ENCODE results near the gene TSPAN32. TPM values are rescaled to one million over a fixed set of nuclear protein-coding genes. Genes with fewer than 3 reads are reported as not detected.

The TSPAN32 gene
- total RNA-seq, 1 experiment from 2014 or later, result not detected

GRCh38 chr11:2305140-2305778 lies 3.4 kb downstream of the TSPAN32 start:
- peak; percentile 77 for TF ChIP-seq CTCF (IDR thresholded peaks at IDR 0.05; ENCODE audit: unreplicated experiment)
- no peak overlapping the region for H3K27ac Mint-ChIP-seq (ENCODE audit: low read depth, unreplicated experiment)

GRCh38 chr11:2305788-2306451 lies 4.1 kb downstream of the TSPAN32 start:
- ChIA-PET CTCF (interaction anchor here (0.6 to 10.6 kb wide), 31 partner anchors 9 to 1314 kb away, joined by 3 to 240 read pairs (median 6); partner anchors contain the start of gene TSSC4), POLR2A (interaction anchor here (1.0 to 3.1 kb wide), 5 partner anchors 71 to 120 kb away, joined by 3 to 14 read pairs (median 6); partner anchors contain the start of genes CD81 and TSSC4)
- TF ChIP-seq CTCF (IDR thresholded peaks at IDR 0.05; ENCODE audit: unreplicated experiment), result no peak
- Mint-ChIP-seq H3K4me1 (ENCODE audit: insufficient read depth, unreplicated experiment) (peaks cover 7% of the 10 kb centered on the region), H3K27me3 (ENCODE audit: insufficient read depth, unreplicated experiment) (no peaks in the 10 kb centered on the region), H3K36me3 (ENCODE audit: insufficient read depth, unreplicated experiment) (no peaks in the 10 kb centered on the region), H3K27ac (ENCODE audit: low read depth, unreplicated experiment) (peak overlapping the region; percentile 39), H3K4me3 (ENCODE audit: unreplicated experiment) (no peak overlapping the region), H3K9me3 (ENCODE audit: unreplicated experiment) (no peaks in the 10 kb centered on the region)
- no TSS peak for BruUV-seq (replicated peaks)
- DNase-seq (ENCODE audit: unreplicated experiment), result no peak
- intact Hi-C loops (cut with micrococcal nuclease), result loop anchor here (1.0 kb wide), 2 partner anchors 94 to 113 kb away; partner anchors contain the start of gene TSSC4

More at GRCh38 chr11:2305140-2305778, 3.4 kb downstream of the TSPAN32 start:
- no peaks in the 10 kb centered on the region for H3K9me3 Mint-ChIP-seq (ENCODE audit: unreplicated experiment)
- peaks cover 7% of the 10 kb centered on the region for H3K4me1 Mint-ChIP-seq (ENCODE audit: insufficient read depth, unreplicated experiment)
- no peaks in the 10 kb centered on the region for H3K36me3 Mint-ChIP-seq (ENCODE audit: insufficient read depth, unreplicated experiment)
- H3K4me3 Mint-ChIP-seq (ENCODE audit: unreplicated experiment), result no peak overlapping the region
- ChIA-PET POLR2A (interaction anchor here (1.0 to 3.1 kb wide), 5 partner anchors 72 to 120 kb away, joined by 3 to 14 read pairs (median 6); partner anchors contain the start of genes CD81 and TSSC4), CTCF (interaction anchor here (0.6 to 10.6 kb wide), 51 partner anchors 8 to 1313 kb away, joined by 3 to 240 read pairs (median 4); partner anchors contain the start of gene TSSC4)
- DNase-seq (ENCODE audit: unreplicated experiment), result peak; percentile 67
- BruUV-seq (replicated peaks), result no TSS peak
- intact Hi-C loops (cut with micrococcal nuclease), result loop anchor here (1.0 kb wide), 2 partner anchors 95 to 114 kb away; partner anchors contain the start of gene TSSC4
- no peaks in the 10 kb centered on the region for H3K27me3 Mint-ChIP-seq (ENCODE audit: insufficient read depth, unreplicated experiment)

- Mint-ChIP-seq H3K9me3 (ENCODE audit: unreplicated experiment) (no peaks in the 10 kb centered on the region), H3K27ac (ENCODE audit: low read depth, unreplicated experiment) (peak overlapping the region; percentile 39), H3K27me3 (ENCODE audit: insufficient read depth, unreplicated experiment) (no peaks in the 10 kb centered on the region), H3K4me1 (ENCODE audit: insufficient read depth, unreplicated experiment) (peaks cover 7% of the 10 kb centered on the region), H3K4me3 (ENCODE audit: unreplicated experiment) (no peak overlapping the region), H3K36me3 (ENCODE audit: insufficient read depth, unreplicated experiment) (no peaks in the 10 kb centered on the region)
- no peak for TF ChIP-seq CTCF (IDR thresholded peaks at IDR 0.05; ENCODE audit: unreplicated experiment)
- ChIA-PET CTCF (interaction anchor here (0.6 to 10.6 kb wide), 12 partner anchors 16 to 581 kb away, joined by 3 to 240 read pairs (median 9); no protein-coding TSS in a partner anchor), POLR2A (interaction anchor here (1.0 to 3.1 kb wide), 2 partner anchors 72 to 114 kb away, joined by 3 to 14 read pairs; no protein-coding TSS in a partner anchor)
- DNase-seq (ENCODE audit: unreplicated experiment), result no peak
- intact Hi-C loops (cut with micrococcal nuclease), result no loop called here
- no TSS peak for BruUV-seq (replicated peaks)
These were observed 4.6 kb downstream of the TSPAN32 start for GRCh38 chr11:2306452-2306823.
